H9 (cell line): Measurements from ENCODE around the gene GZMH. TPM values are rescaled to one million over a fixed set of nuclear protein-coding genes. Genes with fewer than 3 reads are reported as not detected.

Source experiments
- DNase-seq: peaks from one replicate; pipeline ENCODE4 v3.0.0-alpha.2; 2017
- H2AFZ ChIP-seq: one replicate; pipeline ENCODE4 v1.6.1; 2013; ENCODE audit warnings: mild to moderate bottlenecking, low read length, control low read depth, moderate library complexity
- H2AK5ac ChIP-seq: 2 replicates; pipeline ENCODE4 v1.6.1; 2013; ENCODE audit warnings: low read length, control low read depth, mixed read lengths; ENCODE audit not compliant: insufficient read length
- H2BK120ac ChIP-seq: one replicate; pipeline ENCODE4 v1.6.1; 2013; ENCODE audit warnings: low read depth, mild to moderate bottlenecking, low read length, control low read depth, inconsistent platforms; ENCODE audit not compliant: poor library complexity, severe bottlenecking
- H2BK12ac ChIP-seq: 2 replicates; pipeline ENCODE4 v1.6.1; 2013; ENCODE audit warnings: low read length, control low read depth, mixed read lengths, low read depth; ENCODE audit not compliant: insufficient read length
- H2BK15ac ChIP-seq: 2 replicates; pipeline ENCODE4 v1.6.1; 2013; ENCODE audit warnings: low read depth, low read length, control low read depth
- H2BK20ac ChIP-seq: one replicate; pipeline ENCODE4 v1.6.1; 2013; ENCODE audit warnings: low read depth, mild to moderate bottlenecking, low read length, control low read depth, inconsistent platforms; ENCODE audit not compliant: poor library complexity, severe bottlenecking
- H2BK5ac ChIP-seq: 2 replicates; pipeline ENCODE4 v1.6.1; 2013; ENCODE audit warnings: low read length, control low read depth, mixed read lengths; ENCODE audit not compliant: insufficient read length
- H3K14ac ChIP-seq: 2 replicates; pipeline ENCODE4 v1.6.1; 2013; ENCODE audit warnings: low read length, control low read depth; ENCODE audit not compliant: insufficient read depth
- H3K18ac ChIP-seq: 2 replicates; pipeline ENCODE4 v1.6.1; 2013; ENCODE audit warnings: low read depth, mild to moderate bottlenecking, mixed read lengths, low read length, control low read depth; ENCODE audit not compliant: insufficient read length
- H3K23ac ChIP-seq: 2 replicates; pipeline ENCODE4 v1.6.1; 2013; ENCODE audit warnings: low read length, control low read depth, mixed read lengths, low read depth; ENCODE audit not compliant: insufficient read length
- H3K23me2 ChIP-seq: 2 replicates; pipeline ENCODE4 v1.6.1; 2013; ENCODE audit warnings: low read depth, mild to moderate bottlenecking, mixed read lengths, low read length, control low read depth; ENCODE audit not compliant: insufficient read length, poor library complexity, severe bottlenecking
- H3K27ac ChIP-seq: 2 replicates; pipeline ENCODE4 v1.5.1; 2013; ENCODE audit warnings: low read length, control low read depth, mixed read lengths, low read depth; ENCODE audit not compliant: insufficient read length
- H3K27me3 ChIP-seq: 2 replicates; pipeline ENCODE4 v1.6.1; 2013; ENCODE audit warnings: low read length, control low read depth, inconsistent platforms; ENCODE audit not compliant: insufficient read depth
- H3K4ac ChIP-seq: 2 replicates; pipeline ENCODE4 v1.6.1; 2013; ENCODE audit warnings: low read depth, mild to moderate bottlenecking, control low read depth, inconsistent platforms, low read length, moderate library complexity
- H3K4me1 ChIP-seq: 2 replicates; pipeline ENCODE4 v1.6.1; 2013; ENCODE audit warnings: low read length, control low read depth, inconsistent platforms; ENCODE audit not compliant: insufficient read depth
- H3K4me2 ChIP-seq: 2 replicates; pipeline ENCODE4 v1.6.1; 2013; ENCODE audit warnings: low read length, control low read depth, mixed read lengths; ENCODE audit not compliant: insufficient read length, insufficient read depth
- H3K56ac ChIP-seq: 2 replicates; pipeline ENCODE4 v1.6.1; 2013; ENCODE audit warnings: low read depth, mild to moderate bottlenecking, mixed read lengths, low read length, control low read depth; ENCODE audit not compliant: insufficient read length
- H3K79me1 ChIP-seq: 2 replicates; pipeline ENCODE4 v1.6.1; 2013; ENCODE audit warnings: low read depth, mild to moderate bottlenecking, moderate library complexity, low read length, control low read depth, inconsistent platforms; ENCODE audit not compliant: insufficient read depth, poor library complexity, severe bottlenecking
- H3K79me2 ChIP-seq: 2 replicates; pipeline ENCODE4 v1.6.1; 2013; ENCODE audit warnings: low read length, control low read depth, inconsistent platforms; ENCODE audit not compliant: insufficient read depth
- H3K9ac ChIP-seq: 2 replicates; pipeline ENCODE4 v1.6.1; 2013; ENCODE audit warnings: low read length, control low read depth, mixed read lengths; ENCODE audit not compliant: insufficient read length; ENCODE audit errors: extremely low read depth
- H3K9me3 ChIP-seq: one replicate; pipeline ENCODE4 v1.6.1; 2013; ENCODE audit warnings: low read depth, low read length, inconsistent platforms; ENCODE audit not compliant: control insufficient read depth
- H3T11ph ChIP-seq: one replicate; pipeline ENCODE4 v1.6.1; 2013; ENCODE audit warnings: mild to moderate bottlenecking, low read length, control low read depth, inconsistent platforms
- H4K20me1 ChIP-seq: one replicate; pipeline ENCODE4 v1.6.1; 2013; ENCODE audit not compliant: control insufficient read depth, insufficient read length, insufficient read depth
- H4K5ac ChIP-seq: 2 replicates; pipeline ENCODE4 v1.6.1; 2013; ENCODE audit warnings: low read depth, mild to moderate bottlenecking, mixed read lengths, low read length, control low read depth; ENCODE audit not compliant: insufficient read length
- H4K8ac ChIP-seq: replicated peaks from 2 replicates; pipeline ENCODE4 v1.6.1; 2013; ENCODE audit warnings: low read length, control low read depth, mixed read lengths, low read depth; ENCODE audit not compliant: insufficient read length
- H4K91ac ChIP-seq: 2 replicates; pipeline ENCODE4 v1.6.1; 2013; ENCODE audit warnings: low read depth, mild to moderate bottlenecking, moderate library complexity, mixed read lengths, low read length, control low read depth; ENCODE audit not compliant: insufficient read length
- H3K27ac Mint-ChIP-seq, 3 experiments: 2 replicates in 2 of 3; 3 replicates in 1 of 3; pipeline ENCODE4 v1.8.0; 2020 to 2021; ENCODE audit warnings: mixed read lengths in 3 of 3, mild to moderate bottlenecking in 1 of 3, moderate library complexity in 1 of 3
- H3K27me3 Mint-ChIP-seq: 2 replicates; pipeline ENCODE4 v1.8.0; 2021; ENCODE audit warnings: low read depth, mild to moderate bottlenecking, moderate library complexity, mixed read lengths
- H3K36me3 Mint-ChIP-seq, 3 experiments: 2 replicates in 2 of 3; 3 replicates in 1 of 3; pipeline ENCODE4 v1.8.0; 2020 to 2021; ENCODE audit warnings: low read depth in 3 of 3, mixed read lengths in 3 of 3; ENCODE audit not compliant: insufficient read depth in 1 of 3
- H3K4me1 Mint-ChIP-seq, 2 experiments: 2 replicates each; pipeline ENCODE4 v1.8.0; 2020; ENCODE audit warnings: mixed read lengths in 2 of 2
- H3K4me3 Mint-ChIP-seq, 2 experiments: 2 replicates in 1 of 2; 3 replicates in 1 of 2; pipeline ENCODE4 v1.8.0; 2020 to 2021; ENCODE audit warnings: mild to moderate bottlenecking in 2 of 2, mixed read lengths in 2 of 2, moderate library complexity in 1 of 2
- H3K9me3 Mint-ChIP-seq, 2 experiments: 2 replicates in 1 of 2; 3 replicates in 1 of 2; pipeline ENCODE4 v1.8.0; 2020; ENCODE audit warnings: mild to moderate bottlenecking in 2 of 2, mixed read lengths in 2 of 2, moderate library complexity in 1 of 2
- CTCF ChIP-seq: fragments of 200-600 bp; sonication (generic); conservative IDR thresholded peaks from 3 replicates; pipeline ENCODE4 v1.8.0; 2021; ENCODE audit warnings: antibody characterized with exemption, mild to moderate bottlenecking
- WGBS: extraction: QIAGEN DNeasy Blood & Tissue Kit; methylation state at CpG from one replicate; pipeline ENCODE4 v1.1.7; 2013; ENCODE audit warnings: missing lambda C conversion rate, low lambda C conversion rate, mixed read lengths; ENCODE audit not compliant: insufficient read length; ENCODE audit errors: extremely low coverage; 5-methylcytosine and 5-hydroxymethylcytosine counted together
- total RNA-seq: library from RNA; stranded (reverse); gene quantifications from 2 replicates; pipeline ENCODE4 v1.2.1, GENCODE V29; 2021

Gene GZMH
- total RNA-seq, 1 experiment from 2014 or later, result not detected

DNA sequence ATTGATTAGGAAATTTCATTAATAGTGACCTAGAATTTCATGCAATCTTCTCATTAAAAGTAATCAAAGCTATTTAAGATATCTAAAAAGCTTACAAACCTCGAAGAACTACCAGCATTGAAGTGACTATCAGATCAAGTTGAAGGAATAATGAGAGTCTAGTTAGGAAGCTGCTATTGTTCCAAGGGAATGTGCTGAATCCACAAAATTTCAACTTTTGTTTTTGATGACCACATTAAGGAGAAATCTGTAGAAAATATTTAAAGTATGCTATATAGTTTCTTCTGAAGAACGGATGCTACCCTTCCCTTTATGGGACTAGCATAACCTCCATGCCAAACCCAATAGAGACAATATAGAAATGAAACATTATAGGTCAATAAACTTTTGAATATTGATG is 30.9 kb downstream of the GZMH start:
- H3K9me3 Mint-ChIP-seq, result peaks cover 0 to 76% of the 10 kb centered on the region in 2 experiments; a peak in 2 of 5 replicates

More for the DNA sequence above, 30.9 kb downstream of the GZMH start:
- H3K4me3 Mint-ChIP-seq, result no peak overlapping the region
- Histone ChIP-seq H3K27me3 (no peaks in the 10 kb centered on the region), H2BK120ac (no peak overlapping the region), H4K20me1 (no peaks in the 10 kb centered on the region), H3K23ac (no peak overlapping the region), H4K8ac (no peak overlapping the region), H3K27ac (no peak overlapping the region), H2BK5ac (no peak overlapping the region), H3K9ac (no peak overlapping the region), H3K79me2 (no peaks in the 10 kb centered on the region), H2BK15ac (no peak overlapping the region), H3K23me2 (peaks cover 3% of the 10 kb centered on the region), H2BK20ac (no peak overlapping the region), H2AFZ (no peak overlapping the region), H3K4me1 (0 out of 2 replicates have a peak, but pooled peaks cover 3% of the 10 kb centered on the region), H3T11ph (no peak overlapping the region), H3K9me3 (no peaks in the 10 kb centered on the region), H4K91ac (no peak overlapping the region), H3K4me2 (no peak overlapping the region), H3K18ac (no peak overlapping the region), H3K56ac (no peak overlapping the region), H2AK5ac (no peak overlapping the region), H2BK12ac (no peak overlapping the region), H3K4ac (no peak overlapping the region), H3K79me1 (no peaks in the 10 kb centered on the region), H3K14ac (no peak overlapping the region), H4K5ac (no peak overlapping the region)
- no CpG with 5 or more reads among the region's 2 CpGs for WGBS
- peaks cover 3% of the 10 kb centered on the region for H3K27me3 Mint-ChIP-seq
- peaks cover 0 to 29% (median 0%) of the 10 kb centered on the region in 3 experiments; a peak in 2 of 7 replicates for H3K36me3 Mint-ChIP-seq
- no peak overlapping the region for H3K27ac Mint-ChIP-seq
- TF ChIP-seq CTCF, result no peak
- H3K4me1 Mint-ChIP-seq, result no peaks in the 10 kb centered on the region
- DNase-seq, result no peak
